Measurements from ENCODE around the gene PTPRD. TPM values are rescaled to one million over a fixed set of nuclear protein-coding genes. Genes with fewer than 3 reads are reported as not detected.

The PTPRD gene
- total and polyA plus RNA-seq, 9 donors, result 45.2 to 104 (median 80.0) TPM

DNA sequence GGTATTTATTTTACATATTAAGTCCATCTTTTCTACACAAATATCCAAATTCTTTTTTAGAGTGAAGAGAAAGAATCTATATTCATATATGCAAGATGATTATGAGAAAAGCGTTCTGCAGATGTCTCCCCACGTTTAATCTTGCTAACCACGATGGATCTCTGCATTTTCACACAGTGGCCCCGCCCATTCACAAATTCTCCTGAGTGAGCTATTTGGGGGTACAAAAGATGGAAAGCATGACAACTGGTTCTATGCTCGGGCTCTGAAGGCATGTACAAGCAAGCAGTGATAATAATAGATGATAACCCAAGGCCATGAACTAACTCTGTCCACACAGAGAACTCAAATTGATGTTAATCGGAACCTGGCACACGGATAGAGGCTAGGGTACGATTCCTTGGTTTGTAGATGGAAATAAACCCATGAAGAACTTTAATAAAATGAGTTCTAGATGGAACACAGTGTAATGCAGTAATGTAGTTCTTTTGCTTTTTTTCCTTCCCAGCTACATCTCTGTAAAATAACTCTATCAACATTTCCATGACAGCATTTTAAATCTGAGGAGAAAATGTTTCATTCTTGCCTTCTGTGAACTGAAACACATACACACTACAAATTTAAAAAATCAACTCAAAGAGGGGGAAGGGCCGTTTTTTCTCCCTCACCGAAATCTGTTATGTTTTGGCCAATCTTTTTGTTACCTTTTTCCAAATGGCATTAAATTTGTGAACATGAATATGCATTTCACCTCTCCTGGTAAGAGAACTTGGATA, 1961.5 kb downstream of the PTPRD start:
- no peak overlapping the region for H3K4me3 ChIP-seq (ENCODE audit: low read length)
- peak overlapping the region; percentile 67 for H3K27ac ChIP-seq (ENCODE audit: low read length)
- H3K9me3 ChIP-seq (replicated peaks; ENCODE audit: control insufficient read depth, low read depth, low read length), result no peaks in the 10 kb centered on the region
- DNase-seq, result peak; percentile 69
- no CpG with 5 or more reads among the region's 10 CpGs for WGBS (ENCODE audit: insufficient coverage)
- H3K27me3 ChIP-seq (ENCODE audit: control insufficient read depth, insufficient read depth, low read length), result no peaks in the 10 kb centered on the region
- peaks cover 14% of the 10 kb centered on the region for H3K4me1 ChIP-seq (ENCODE audit: control insufficient read depth, insufficient read depth, low read length)
- no peaks in the 10 kb centered on the region for H3K36me3 ChIP-seq (ENCODE audit: control insufficient read depth, insufficient read depth, low read length)

- peaks cover 14% of the 10 kb centered on the region for H3K4me1 ChIP-seq (ENCODE audit: control insufficient read depth, insufficient read depth, low read length)
- H3K36me3 ChIP-seq (ENCODE audit: control insufficient read depth, insufficient read depth, low read length), result no peaks in the 10 kb centered on the region
- H3K9me3 ChIP-seq (replicated peaks; ENCODE audit: control insufficient read depth, low read depth, low read length), result no peaks in the 10 kb centered on the region
- WGBS (ENCODE audit: insufficient coverage), result no CpG with 5 or more reads among the region's 4 CpGs
- no peak overlapping the region for H3K4me3 ChIP-seq (ENCODE audit: low read length)
- H3K27me3 ChIP-seq (ENCODE audit: control insufficient read depth, insufficient read depth, low read length), result no peaks in the 10 kb centered on the region
- no peak for DNase-seq
- no peak overlapping the region for H3K27ac ChIP-seq (ENCODE audit: low read length)
Measured at GRCh38 chr9:8649807-8650206, 1963.0 kb downstream of the PTPRD start.

DNA sequence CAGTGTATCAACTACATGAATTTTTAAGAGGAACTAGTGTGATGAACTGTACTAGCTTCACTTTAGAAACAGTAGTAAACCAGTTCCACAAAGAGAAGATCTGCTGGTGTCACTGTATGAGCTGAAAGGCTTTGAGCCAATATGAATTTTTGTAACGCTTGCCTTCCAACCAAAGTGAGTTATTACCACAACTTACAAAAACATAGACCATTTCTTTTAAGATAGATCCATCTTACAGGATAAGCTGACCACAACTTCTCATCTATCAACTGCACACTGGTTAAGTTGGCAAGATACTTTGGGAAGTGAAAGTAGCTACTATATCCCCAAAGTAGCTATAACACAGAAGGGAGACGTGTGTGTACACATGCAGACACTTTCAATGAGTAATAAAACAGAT, 1963.6 kb downstream of the PTPRD start:
- DNase-seq, result peak; percentile 44
- H3K27me3 ChIP-seq (ENCODE audit: control insufficient read depth, insufficient read depth, low read length), result no peaks in the 10 kb centered on the region
- H3K36me3 ChIP-seq (ENCODE audit: control insufficient read depth, insufficient read depth, low read length), result no peaks in the 10 kb centered on the region
- no peaks in the 10 kb centered on the region for H3K9me3 ChIP-seq (replicated peaks; ENCODE audit: control insufficient read depth, low read depth, low read length)
- no peak overlapping the region for H3K4me3 ChIP-seq (ENCODE audit: low read length)
- no peak overlapping the region for H3K27ac ChIP-seq (ENCODE audit: low read length)
- H3K4me1 ChIP-seq (ENCODE audit: control insufficient read depth, insufficient read depth, low read length), result peaks cover 14% of the 10 kb centered on the region
- no CpG with 5 or more reads among the region's 2 CpGs for WGBS (ENCODE audit: insufficient coverage)

- Histone ChIP-seq H3K36me3 (ENCODE audit: control insufficient read depth, insufficient read depth, low read length) (no peaks in the 10 kb centered on the region), H3K9me3 (replicated peaks; ENCODE audit: control insufficient read depth, low read depth, low read length) (no peaks in the 10 kb centered on the region), H3K4me1 (ENCODE audit: control insufficient read depth, insufficient read depth, low read length) (peaks cover 18% of the 10 kb centered on the region), H3K27ac (ENCODE audit: low read length) (no peak overlapping the region), H3K27me3 (ENCODE audit: control insufficient read depth, insufficient read depth, low read length) (no peaks in the 10 kb centered on the region), H3K4me3 (ENCODE audit: low read length) (no peak overlapping the region)
- no CpG with 5 or more reads among the region's 2 CpGs for WGBS (ENCODE audit: insufficient coverage)
- no peak for DNase-seq
Measured at GRCh38 chr9:8648271-8648845, 1964.4 kb downstream of the PTPRD start.

- DNase-seq, result no peak
- no peak overlapping the region for H3K27ac ChIP-seq (ENCODE audit: low read length)
- 87% methylated on average over 2 of the region's 6 CpGs for WGBS (ENCODE audit: insufficient coverage)
- H3K27me3 ChIP-seq (ENCODE audit: control insufficient read depth, insufficient read depth, low read length), result no peaks in the 10 kb centered on the region
- peaks cover 17% of the 10 kb centered on the region for H3K4me1 ChIP-seq (ENCODE audit: control insufficient read depth, insufficient read depth, low read length)
- H3K36me3 ChIP-seq (ENCODE audit: control insufficient read depth, insufficient read depth, low read length), result no peaks in the 10 kb centered on the region
- H3K9me3 ChIP-seq (replicated peaks; ENCODE audit: control insufficient read depth, low read depth, low read length), result no peaks in the 10 kb centered on the region
- H3K4me3 ChIP-seq (ENCODE audit: low read length), result no peak overlapping the region
Measured at GRCh38 chr9:8647824-8648223, 1965.0 kb downstream of the PTPRD start.

- no peaks in the 10 kb centered on the region for H3K9me3 ChIP-seq (replicated peaks; ENCODE audit: control insufficient read depth, low read depth, low read length)
- H3K4me1 ChIP-seq (ENCODE audit: control insufficient read depth, insufficient read depth, low read length), result peaks cover 6% of the 10 kb centered on the region
- 99% methylated on average over 7 of the region's 10 CpGs for WGBS (ENCODE audit: insufficient coverage)
- no peak for DNase-seq
- no peak overlapping the region for H3K4me3 ChIP-seq (ENCODE audit: low read length)
- no peaks in the 10 kb centered on the region for H3K36me3 ChIP-seq (ENCODE audit: control insufficient read depth, insufficient read depth, low read length)
- H3K27me3 ChIP-seq (ENCODE audit: control insufficient read depth, insufficient read depth, low read length), result no peaks in the 10 kb centered on the region
- no peak overlapping the region for H3K27ac ChIP-seq (ENCODE audit: low read length)
Measured at GRCh38 chr9:8644571-8644970, 1968.2 kb downstream of the PTPRD start.

DNA sequence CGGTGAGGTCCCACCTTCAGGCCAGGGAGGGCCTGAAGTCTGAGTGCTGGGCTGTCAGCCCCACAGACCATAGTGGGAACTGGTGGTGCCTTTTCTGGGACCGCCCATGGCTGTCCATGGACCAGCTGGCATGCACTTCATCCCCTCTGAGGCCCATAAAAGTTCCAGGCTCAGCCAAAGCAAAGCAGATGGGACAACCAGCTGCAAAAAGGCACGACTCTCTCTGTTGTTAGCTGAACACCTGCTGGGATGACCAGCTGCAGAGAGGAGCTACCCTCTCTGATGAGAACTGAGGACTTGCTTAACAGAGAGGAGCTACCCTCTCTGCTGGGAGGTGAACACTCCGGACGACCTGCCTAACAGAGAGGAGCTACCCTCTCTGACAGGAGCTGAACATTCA, 1968.9 kb downstream of the PTPRD start:
- peak; percentile 44 for DNase-seq
- Histone ChIP-seq H3K9me3 (replicated peaks; ENCODE audit: control insufficient read depth, low read depth, low read length) (no peaks in the 10 kb centered on the region), H3K36me3 (ENCODE audit: control insufficient read depth, insufficient read depth, low read length) (no peaks in the 10 kb centered on the region), H3K4me3 (ENCODE audit: low read length) (no peak overlapping the region), H3K27ac (ENCODE audit: low read length) (no peak overlapping the region), H3K27me3 (ENCODE audit: control insufficient read depth, insufficient read depth, low read length) (no peaks in the 10 kb centered on the region), H3K4me1 (ENCODE audit: control insufficient read depth, insufficient read depth, low read length) (peaks cover 6% of the 10 kb centered on the region)
- 67% methylated on average over 5 of the region's 5 CpGs for WGBS (ENCODE audit: insufficient coverage)

- 92% methylated on average over 6 of the region's 6 CpGs for WGBS (ENCODE audit: insufficient coverage)
- no peak for DNase-seq
- Histone ChIP-seq H3K27me3 (ENCODE audit: control insufficient read depth, insufficient read depth, low read length) (no peaks in the 10 kb centered on the region), H3K27ac (ENCODE audit: low read length) (no peak overlapping the region), H3K9me3 (replicated peaks; ENCODE audit: control insufficient read depth, low read depth, low read length) (no peaks in the 10 kb centered on the region), H3K36me3 (ENCODE audit: control insufficient read depth, insufficient read depth, low read length) (no peaks in the 10 kb centered on the region), H3K4me3 (ENCODE audit: low read length) (no peak overlapping the region), H3K4me1 (ENCODE audit: control insufficient read depth, insufficient read depth, low read length) (peaks cover 6% of the 10 kb centered on the region)
Measured at GRCh38 chr9:8643464-8643863, 1969.3 kb downstream of the PTPRD start.

DNA sequence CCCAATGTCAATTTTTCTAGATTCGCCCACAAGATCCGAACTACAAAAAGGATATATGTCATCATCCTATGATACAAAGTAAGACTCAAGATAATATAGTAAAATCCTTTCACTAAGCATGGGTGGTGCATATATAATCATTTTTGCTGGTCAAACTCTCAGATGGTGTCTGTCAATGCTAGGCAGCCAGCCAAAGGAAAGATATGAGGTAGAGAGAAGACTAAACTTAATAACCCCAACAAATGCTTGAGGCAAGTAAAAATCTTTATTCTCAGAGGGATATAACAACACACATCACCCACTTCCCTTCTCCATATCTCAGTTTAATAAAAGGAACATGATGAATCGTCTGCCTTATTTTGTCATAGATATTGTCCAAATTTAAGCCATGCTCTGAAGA, 1972.0 kb downstream of the PTPRD start:
- no peaks in the 10 kb centered on the region for H3K27me3 ChIP-seq (ENCODE audit: control insufficient read depth, insufficient read depth, low read length)
- H3K4me1 ChIP-seq (ENCODE audit: control insufficient read depth, insufficient read depth, low read length), result peaks cover 6% of the 10 kb centered on the region
- no peaks in the 10 kb centered on the region for H3K9me3 ChIP-seq (replicated peaks; ENCODE audit: control insufficient read depth, low read depth, low read length)
- no CpG with 5 or more reads among the region's 3 CpGs for WGBS (ENCODE audit: insufficient coverage)
- H3K27ac ChIP-seq (ENCODE audit: low read length), result no peak overlapping the region
- H3K4me3 ChIP-seq (ENCODE audit: low read length), result no peak overlapping the region
- no peaks in the 10 kb centered on the region for H3K36me3 ChIP-seq (ENCODE audit: control insufficient read depth, insufficient read depth, low read length)
- no peak for DNase-seq

- Histone ChIP-seq H3K27ac (ENCODE audit: low read length) (no peak overlapping the region), H3K27me3 (ENCODE audit: control insufficient read depth, insufficient read depth, low read length) (no peaks in the 10 kb centered on the region), H3K9me3 (replicated peaks; ENCODE audit: control insufficient read depth, low read depth, low read length) (no peaks in the 10 kb centered on the region), H3K36me3 (ENCODE audit: control insufficient read depth, insufficient read depth, low read length) (no peaks in the 10 kb centered on the region), H3K4me3 (ENCODE audit: low read length) (no peak overlapping the region), H3K4me1 (ENCODE audit: control insufficient read depth, insufficient read depth, low read length) (no peaks in the 10 kb centered on the region)
- no peak for DNase-seq
- no CpG with 5 or more reads among the region's 1 CpG for WGBS (ENCODE audit: insufficient coverage)
Measured at GRCh38 chr9:8637626-8638025, 1975.2 kb downstream of the PTPRD start.
